HG02970 (cell line): ENCODE measurements around the gene PRKG2.

Experiments
- ATAC-seq: cut with Tn5 transposase; IDR thresholded peaks from one replicate; pipeline ENCODE4 v1.9.1; 2021; ENCODE audit warnings: mild to moderate bottlenecking, moderate library complexity, moderate number of reproducible peaks; ENCODE audit not compliant: unreplicated experiment, low FRiP score

Gene PRKG2

DNA sequence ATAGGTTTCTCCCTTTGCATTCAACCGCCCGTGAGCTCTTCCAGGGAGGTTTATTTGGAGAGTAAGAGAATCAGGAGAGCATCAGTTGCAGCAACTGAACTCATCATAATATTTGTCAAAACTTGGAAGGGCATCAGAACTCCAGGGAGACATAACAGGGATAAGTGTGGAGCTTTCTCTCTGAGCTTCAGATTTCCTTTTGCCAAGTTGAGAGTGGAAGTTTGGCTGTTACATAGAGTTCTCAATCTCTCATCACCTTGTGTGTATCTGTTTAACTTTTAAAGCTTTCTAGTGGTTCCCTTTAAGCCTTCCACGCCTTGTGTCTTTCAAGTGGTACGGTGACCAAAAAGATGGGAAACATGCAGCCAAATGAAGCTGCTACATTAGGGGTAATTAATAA, 165.7 kb downstream of the PRKG2 start:
- no peak for ATAC-seq

GRCh38 chr4:81042578-81043365, 172.2 kb downstream of the PRKG2 start:
- ATAC-seq: no peak

DNA sequence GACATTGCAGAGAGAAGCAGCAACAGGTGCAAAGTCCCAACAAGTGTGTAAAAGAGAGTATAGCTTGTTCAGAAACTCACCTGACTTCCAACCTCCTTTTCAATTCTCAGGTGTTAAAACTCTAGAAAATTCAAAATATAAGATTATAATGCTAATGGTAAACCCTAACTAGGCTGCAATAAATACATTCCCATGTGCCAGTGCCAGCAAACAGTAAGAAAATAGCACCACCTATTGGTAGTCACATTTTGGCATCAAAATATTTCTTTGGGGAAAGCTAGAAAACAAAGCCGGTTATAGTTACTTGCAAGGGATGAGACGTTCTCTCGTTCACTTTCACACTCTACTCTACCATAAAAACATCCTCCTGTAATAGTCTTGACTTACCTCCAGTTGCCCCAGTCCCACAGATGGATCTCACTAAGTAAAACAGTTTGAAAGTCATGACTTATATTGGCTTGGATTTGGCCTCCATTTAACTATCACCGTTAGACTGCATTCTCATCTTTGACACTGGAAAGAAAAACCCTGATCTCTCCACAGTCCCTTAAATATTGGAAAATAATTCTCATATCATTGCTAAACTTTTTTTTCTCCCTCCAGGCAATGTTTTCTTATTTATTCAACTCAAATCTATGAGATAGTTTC, 174.9 kb downstream of the PRKG2 start:
- no peak for ATAC-seq

- ATAC-seq: no peak
Observed at GRCh38 chr4:81039351-81039972, 175.6 kb downstream of the PRKG2 start.

GRCh38 chr4:81038636-81039350, 176.2 kb downstream of the PRKG2 start:
- ATAC-seq: no peak
